ENCODE data around the gene SLC44A3.

The SLC44A3 gene

GRCh38 chr1:94926915-94927404, 106.8 kb downstream of the SLC44A3 start, which contains the start of gene CNN3:
CNN3 (minus strand) TSS chr1:94927110; CDS start chr1:94926894, 216 bp downstream.
- no peak for TF ChIP-seq GATA2 (IDR thresholded peaks at IDR 0.05; ENCODE audit: low read depth, low read length)
- no peak for TF ChIP-seq GATA3 (IDR thresholded peaks at IDR 0.05; ENCODE audit: low read depth, low read length)

GRCh38 chr1:94927405-94928175, 107.4 kb downstream of the SLC44A3 start:
- no peak for TF ChIP-seq GATA2 (IDR thresholded peaks at IDR 0.05; ENCODE audit: low read depth, low read length)

- TF ChIP-seq GATA2 (IDR thresholded peaks at IDR 0.05; ENCODE audit: low read depth, low read length) (no peak), GATA3 (IDR thresholded peaks at IDR 0.05; ENCODE audit: low read depth, low read length) (no peak)
Measured at GRCh38 chr1:94928293-94928939, 108.3 kb downstream of the SLC44A3 start.

GRCh38 chr1:94929351-94930217, 109.4 kb downstream of the SLC44A3 start:
- TF ChIP-seq GATA3 (IDR thresholded peaks at IDR 0.05; ENCODE audit: low read depth, low read length) (no peak), GATA2 (IDR thresholded peaks at IDR 0.05; ENCODE audit: low read depth, low read length) (no peak)

- TF ChIP-seq GATA2 (IDR thresholded peaks at IDR 0.05; ENCODE audit: low read depth, low read length) (no peak), GATA3 (IDR thresholded peaks at IDR 0.05; ENCODE audit: low read depth, low read length) (no peak)
Measured at GRCh38 chr1:94931254-94931841, 111.2 kb downstream of the SLC44A3 start.

- TF ChIP-seq GATA3 (IDR thresholded peaks at IDR 0.05; ENCODE audit: low read depth, low read length) (no peak), GATA2 (IDR thresholded peaks at IDR 0.05; ENCODE audit: low read depth, low read length) (no peak)
Measured at GRCh38 chr1:94934551-94934950, 114.4 kb downstream of the SLC44A3 start.

GRCh38 chr1:94935034-94935433, 114.9 kb downstream of the SLC44A3 start:
- TF ChIP-seq GATA3 (IDR thresholded peaks at IDR 0.05; ENCODE audit: low read depth, low read length) (no peak), GATA2 (IDR thresholded peaks at IDR 0.05; ENCODE audit: low read depth, low read length) (no peak)

- TF ChIP-seq GATA2 (IDR thresholded peaks at IDR 0.05; ENCODE audit: low read depth, low read length) (no peak), GATA3 (IDR thresholded peaks at IDR 0.05; ENCODE audit: low read depth, low read length) (no peak)
Measured at GRCh38 chr1:94935476-94935875, 115.3 kb downstream of the SLC44A3 start.

- TF ChIP-seq GATA3 (IDR thresholded peaks at IDR 0.05; ENCODE audit: low read depth, low read length): no peak
- no peak for TF ChIP-seq GATA2 (IDR thresholded peaks at IDR 0.05; ENCODE audit: low read depth, low read length)
Measured at GRCh38 chr1:94936861-94937620, 116.9 kb downstream of the SLC44A3 start.

- TF ChIP-seq GATA3 (IDR thresholded peaks at IDR 0.05; ENCODE audit: low read depth, low read length): no peak
- TF ChIP-seq GATA2 (IDR thresholded peaks at IDR 0.05; ENCODE audit: low read depth, low read length): no peak
Measured at GRCh38 chr1:94937820-94938219, 117.7 kb downstream of the SLC44A3 start.

- TF ChIP-seq GATA3 (IDR thresholded peaks at IDR 0.05; ENCODE audit: low read depth, low read length) (no peak), GATA2 (IDR thresholded peaks at IDR 0.05; ENCODE audit: low read depth, low read length) (no peak)
Measured at GRCh38 chr1:94940738-94941137, 120.6 kb downstream of the SLC44A3 start.

- no peak for TF ChIP-seq GATA2 (IDR thresholded peaks at IDR 0.05; ENCODE audit: low read depth, low read length)
Measured at GRCh38 chr1:94942171-94943128, 122.3 kb downstream of the SLC44A3 start.
